GM10248 (cell line): ENCODE measurements around the gene ACTRT2.

Experiments
- CTCF ChIA-PET: fragments of 300-600 bp; sonication (Branson Sonifier 250); formaldehyde crosslinking; extraction: SDS; loops from one replicate; lab custom pipeline; 2021; ENCODE audit warnings: antibody characterized with exemption; lab: Yijun Ruan, JAX
- POLR2A ChIA-PET: fragments of 350-650 bp; sonication (Branson Sonifier 250); formaldehyde crosslinking; extraction: SDS; loops from one replicate; lab custom pipeline; 2020; ENCODE audit warnings: antibody characterized with exemption; lab: Yijun Ruan, JAX
- DNase-seq: peaks from one replicate; pipeline ENCODE4 v3.0.0; 2012; ENCODE audit errors: extremely low spot score
- TF ChIP-seq, protein P1 (sequence below): IDR thresholded peaks from 2 replicates; pipeline ENCODE4 v1.5.1; 2012; ENCODE audit warnings: mild to moderate bottlenecking, low read depth; ENCODE audit errors: extremely low read depth, missing control alignments, control extremely low read depth

Gene ACTRT2

DNA sequence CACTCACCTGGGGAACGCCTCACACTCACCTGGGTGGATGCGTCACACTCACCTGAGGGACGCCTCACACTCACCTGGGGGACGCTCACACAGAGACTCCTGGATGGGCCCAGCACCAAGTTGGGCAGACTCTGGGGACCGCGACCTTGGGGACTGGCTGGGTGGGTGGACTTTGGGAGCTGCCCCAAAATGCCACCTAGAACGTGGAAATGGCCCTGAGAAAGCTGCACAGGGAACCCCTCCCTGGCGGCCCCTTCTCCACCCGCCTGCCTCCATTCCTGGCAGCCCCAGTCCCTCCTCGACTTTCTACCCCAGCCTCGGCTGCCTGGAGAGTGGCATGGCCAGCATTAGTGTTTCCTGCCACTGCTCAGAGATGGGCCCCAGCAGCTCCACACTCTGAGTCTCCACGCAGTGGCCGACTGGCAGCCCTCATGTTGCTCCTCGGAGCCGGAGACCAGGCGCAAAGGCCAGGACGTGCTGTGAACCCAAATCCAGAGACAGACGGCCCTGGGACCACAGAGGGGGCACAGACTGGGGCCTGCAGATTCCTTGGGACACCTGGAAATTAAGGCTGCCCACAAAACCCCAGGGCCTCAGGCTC, 46.5 kb upstream of the ACTRT2 start:
- TF ChIP-seq, protein P1, sequence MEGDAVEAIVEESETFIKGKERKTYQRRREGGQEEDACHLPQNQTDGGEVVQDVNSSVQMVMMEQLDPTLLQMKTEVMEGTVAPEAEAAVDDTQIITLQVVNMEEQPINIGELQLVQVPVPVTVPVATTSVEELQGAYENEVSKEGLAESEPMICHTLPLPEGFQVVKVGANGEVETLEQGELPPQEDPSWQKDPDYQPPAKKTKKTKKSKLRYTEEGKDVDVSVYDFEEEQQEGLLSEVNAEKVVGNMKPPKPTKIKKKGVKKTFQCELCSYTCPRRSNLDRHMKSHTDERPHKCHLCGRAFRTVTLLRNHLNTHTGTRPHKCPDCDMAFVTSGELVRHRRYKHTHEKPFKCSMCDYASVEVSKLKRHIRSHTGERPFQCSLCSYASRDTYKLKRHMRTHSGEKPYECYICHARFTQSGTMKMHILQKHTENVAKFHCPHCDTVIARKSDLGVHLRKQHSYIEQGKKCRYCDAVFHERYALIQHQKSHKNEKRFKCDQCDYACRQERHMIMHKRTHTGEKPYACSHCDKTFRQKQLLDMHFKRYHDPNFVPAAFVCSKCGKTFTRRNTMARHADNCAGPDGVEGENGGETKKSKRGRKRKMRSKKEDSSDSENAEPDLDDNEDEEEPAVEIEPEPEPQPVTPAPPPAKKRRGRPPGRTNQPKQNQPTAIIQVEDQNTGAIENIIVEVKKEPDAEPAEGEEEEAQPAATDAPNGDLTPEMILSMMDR = no peak
- DNase-seq = no peak
- ChIA-PET CTCF (interaction anchor here (1.3 kb wide), 1 partner anchor 17 kb away, joined by 3 read pairs; no protein-coding TSS in a partner anchor), POLR2A (no interaction called here)

DNA sequence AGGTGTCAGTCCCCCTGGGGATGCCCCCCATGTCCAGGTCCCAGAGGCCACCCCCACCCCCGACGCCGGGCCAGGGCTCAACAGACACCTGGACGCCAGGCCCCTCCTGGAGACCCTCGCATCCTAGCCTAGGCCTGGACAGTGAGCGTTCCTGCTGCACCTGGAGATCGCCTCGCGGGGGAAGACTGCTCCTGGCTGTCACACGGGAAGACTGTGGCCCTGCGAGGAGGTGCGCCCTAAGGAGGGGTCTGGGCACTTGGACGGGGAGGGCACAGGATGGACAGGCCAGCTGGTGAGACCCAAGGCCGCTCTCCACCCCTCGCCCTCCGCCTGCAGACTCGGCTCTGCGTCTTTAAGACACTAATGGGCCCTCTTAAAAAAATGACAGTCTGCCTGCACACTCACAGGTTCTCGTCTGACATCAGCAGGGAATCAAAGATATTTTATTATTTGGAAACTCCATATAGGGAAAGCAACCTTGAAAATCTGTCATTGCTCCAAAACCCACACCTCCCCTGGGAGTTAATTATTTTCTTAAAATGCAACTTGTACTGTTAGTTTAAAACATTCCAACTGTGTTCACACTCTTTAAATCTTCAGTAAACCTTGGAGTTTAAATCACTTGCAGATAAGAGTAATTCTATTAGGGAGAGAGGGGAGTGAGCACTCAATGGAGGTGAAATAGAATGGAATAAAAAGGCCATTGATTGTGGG, 45.6 kb upstream of the ACTRT2 start:
- ChIA-PET POLR2A (no interaction called here), CTCF (no interaction called here)
- DNase-seq = no peak
- TF ChIP-seq, protein P1 = no peak

DNA sequence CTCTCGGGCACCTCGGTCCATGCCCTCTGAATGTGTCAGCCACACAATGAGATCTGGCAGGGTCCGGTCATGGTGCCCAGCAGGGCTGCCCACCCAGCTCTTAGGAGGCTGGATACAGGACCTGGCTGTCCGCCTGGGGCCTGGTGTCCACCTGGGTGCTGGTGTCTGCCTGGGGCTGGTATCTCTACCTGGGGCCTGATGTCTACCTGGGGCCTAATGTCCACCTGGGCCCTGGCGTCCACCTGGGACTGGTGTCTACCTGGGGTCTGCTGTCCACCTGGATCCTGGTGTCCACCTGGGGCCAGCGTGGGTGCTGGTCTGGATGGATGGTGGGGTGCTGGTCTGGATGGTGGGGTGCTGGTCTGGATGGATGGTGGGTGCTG, 45.1 kb upstream of the ACTRT2 start:
- ChIA-PET CTCF (no interaction called here), POLR2A (no interaction called here)
- TF ChIP-seq, protein P1 = no peak
- DNase-seq = no peak

DNA sequence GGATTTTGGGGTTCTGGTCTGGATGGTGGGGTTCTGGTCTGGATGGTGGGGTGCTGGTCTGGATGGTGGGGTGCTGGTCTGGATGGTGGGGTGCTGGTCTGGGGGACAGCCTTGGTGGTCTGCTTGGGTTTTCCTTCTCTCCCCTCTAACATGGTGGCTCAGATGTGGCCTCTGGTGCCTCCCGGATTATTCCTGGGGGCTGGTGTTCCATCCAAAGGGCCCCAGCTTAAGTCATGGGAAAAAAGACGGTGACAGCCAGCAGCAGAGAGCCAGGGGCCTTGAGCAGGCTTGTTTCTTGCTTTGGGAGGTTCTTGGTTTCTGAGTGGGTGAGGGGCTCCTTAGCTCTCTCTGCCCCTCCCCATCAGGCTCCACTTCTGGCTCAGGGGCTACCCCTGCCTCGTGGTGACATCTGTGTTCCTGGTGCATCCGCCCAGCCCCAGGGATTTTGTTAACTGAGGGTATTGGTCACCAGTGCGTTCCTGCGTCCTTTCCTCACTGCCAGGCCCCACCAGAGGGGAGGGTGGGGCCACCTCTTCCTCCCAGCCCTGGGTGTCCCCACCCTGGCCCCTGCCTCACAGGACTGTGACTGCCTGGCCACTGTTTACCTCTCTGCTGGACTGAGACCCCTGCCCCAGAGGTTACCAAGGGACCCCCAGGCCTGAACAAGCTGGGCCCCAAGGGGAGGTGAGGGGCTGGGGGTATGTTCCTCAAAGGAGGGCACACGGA, 43.2 kb upstream of the ACTRT2 start:
- CTCF ChIA-PET = no interaction called here
- no peak for DNase-seq
- POLR2A ChIA-PET = no interaction called here
- TF ChIP-seq, protein P1 = no peak

DNA sequence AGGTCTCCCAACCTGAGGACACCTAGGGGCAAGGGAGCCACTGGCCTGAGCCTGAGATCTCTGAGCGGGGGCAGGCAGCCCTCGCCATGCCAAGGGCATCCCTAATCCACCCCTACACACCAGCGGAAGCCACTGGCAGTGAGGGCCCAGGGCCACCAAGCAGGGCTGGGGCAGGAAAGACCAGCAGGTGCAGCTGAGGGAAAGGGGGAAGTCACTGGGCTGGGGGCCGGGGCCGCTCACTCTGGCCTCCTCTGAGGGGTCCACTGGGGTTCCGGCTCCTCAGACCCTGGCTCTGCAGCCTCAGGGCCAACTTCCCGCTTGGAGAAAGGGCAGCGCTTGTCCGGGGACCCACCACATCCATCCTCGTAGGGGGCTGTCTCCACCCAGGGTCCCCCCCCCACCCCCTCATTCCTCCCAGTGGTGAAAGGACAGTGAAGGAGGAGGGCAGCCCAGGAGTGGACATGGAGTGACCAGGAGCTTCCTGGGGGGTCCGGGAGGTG, 42.5 kb upstream of the ACTRT2 start:
- no peak for DNase-seq
- ChIA-PET POLR2A (no interaction called here), CTCF (interaction anchor here (1.6 kb wide), 1 partner anchor 10 kb away, joined by 4 read pairs; no protein-coding TSS in a partner anchor)
- TF ChIP-seq, protein P1 = no peak
